ENCODE results near the gene ZNF670. TPM values are rescaled to one million over a fixed set of nuclear protein-coding genes. Genes with fewer than 3 reads are reported as not detected.
"Not testable (repeated sequence)": the region's sequence is repeated elsewhere in the genome, so short reads cannot be mapped to it uniquely, and the experiment has no call there.

Gene ZNF670
- polyA plus RNA-seq, 1 donor, result 2.4 TPM

DNA sequence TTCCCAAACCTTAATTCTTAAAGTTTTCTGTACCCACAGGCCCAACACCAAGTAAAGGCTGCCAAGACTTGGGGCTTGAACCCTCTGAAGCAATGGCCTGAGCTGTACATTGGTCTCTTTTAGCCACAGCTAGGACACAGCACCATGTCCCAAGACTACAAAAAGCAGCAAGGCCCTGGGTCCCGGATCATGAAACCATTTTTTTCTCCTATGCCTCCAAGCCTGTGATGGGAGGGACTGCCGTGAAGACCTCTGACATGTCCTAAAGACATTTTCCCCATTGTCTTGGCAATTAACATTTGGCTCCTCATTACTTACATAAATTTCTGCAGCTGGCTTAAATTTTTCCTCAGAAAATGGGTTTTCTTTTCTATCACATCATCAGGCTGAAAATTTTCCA, 30.9 kb downstream of the ZNF670 start:
- Histone ChIP-seq H3K27me3 (ENCODE audit: control insufficient read depth, insufficient read depth, low read length) (no peaks in the 10 kb centered on the region), H3K9me3 (ENCODE audit: control insufficient read depth, low read depth, low read length) (peaks cover 30% of the 10 kb centered on the region), H3K4me3 (ENCODE audit: low read length) (no peak overlapping the region), H3K4me1 (ENCODE audit: control insufficient read depth, insufficient read depth, low read length) (no peaks in the 10 kb centered on the region), H3K27ac (ENCODE audit: low read length) (no peak overlapping the region), H3K36me3 (ENCODE audit: control insufficient read depth, insufficient read depth, low read length) (no peaks in the 10 kb centered on the region)
- DNase-seq, result no peak
- WGBS (ENCODE audit: insufficient coverage, low lambda C conversion rate), result no CpG with 5 or more reads among the region's 2 CpGs

DNA sequence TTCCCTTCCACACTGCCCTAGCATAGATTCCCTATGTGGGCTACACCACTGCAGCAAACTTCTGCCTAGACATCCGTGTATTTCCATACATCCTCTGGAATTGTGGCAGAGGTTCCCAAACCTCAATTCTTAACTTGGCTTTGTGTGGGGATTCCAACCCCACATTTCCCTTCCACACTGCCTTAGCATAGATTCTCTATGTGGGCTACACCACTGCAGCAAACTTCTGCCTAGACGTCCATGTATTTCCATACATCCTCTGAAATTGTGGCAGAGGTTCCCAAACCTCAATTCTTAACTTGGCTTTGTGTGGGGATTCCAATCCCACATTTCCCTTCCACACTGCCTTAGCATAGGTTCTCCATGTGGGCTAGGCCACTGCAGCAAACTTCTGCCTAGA, 31.4 kb downstream of the ZNF670 start:
- Histone ChIP-seq H3K36me3 (ENCODE audit: control insufficient read depth, insufficient read depth, low read length) (no peaks in the 10 kb centered on the region), H3K9me3 (ENCODE audit: control insufficient read depth, low read depth, low read length) (peaks cover 27% of the 10 kb centered on the region), H3K4me3 (ENCODE audit: low read length) (no peak overlapping the region), H3K4me1 (ENCODE audit: control insufficient read depth, insufficient read depth, low read length) (no peaks in the 10 kb centered on the region), H3K27ac (ENCODE audit: low read length) (no peak overlapping the region), H3K27me3 (ENCODE audit: control insufficient read depth, insufficient read depth, low read length) (no peaks in the 10 kb centered on the region)
- no CpG with 5 or more reads among the region's 2 CpGs for WGBS (ENCODE audit: insufficient coverage, low lambda C conversion rate)
- DNase-seq, result no peak

DNA sequence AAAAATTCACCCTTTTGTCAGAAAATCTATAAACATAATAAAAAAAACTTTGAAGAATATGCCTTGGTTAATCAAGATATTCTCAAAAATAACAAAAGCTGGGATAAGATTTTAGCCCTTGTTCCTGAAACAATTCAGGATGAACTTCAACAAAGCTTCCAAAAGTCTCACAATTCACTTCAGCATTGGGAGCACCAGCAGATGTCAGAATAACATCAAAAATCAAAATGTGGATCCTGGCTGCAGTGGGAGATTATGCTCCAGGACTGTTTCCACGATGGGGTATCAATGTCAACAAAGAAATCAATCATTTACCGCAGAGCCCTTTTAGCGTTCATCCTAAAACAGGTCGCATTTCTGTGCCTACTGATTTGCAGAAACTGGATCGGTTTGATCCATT, 35.2 kb downstream of the ZNF670 start:
- Histone ChIP-seq H3K27ac (ENCODE audit: low read length) (no peak overlapping the region), H3K4me3 (ENCODE audit: low read length) (no peak overlapping the region), H3K4me1 (ENCODE audit: control insufficient read depth, insufficient read depth, low read length) (no peaks in the 10 kb centered on the region), H3K9me3 (ENCODE audit: control insufficient read depth, low read depth, low read length) (peaks cover 33% of the 10 kb centered on the region), H3K27me3 (ENCODE audit: control insufficient read depth, insufficient read depth, low read length) (no peaks in the 10 kb centered on the region), H3K36me3 (ENCODE audit: control insufficient read depth, insufficient read depth, low read length) (no peaks in the 10 kb centered on the region)
- DNase-seq, result no peak
- WGBS (ENCODE audit: insufficient coverage, low lambda C conversion rate), result no CpG with 5 or more reads among the region's 5 CpGs

DNA sequence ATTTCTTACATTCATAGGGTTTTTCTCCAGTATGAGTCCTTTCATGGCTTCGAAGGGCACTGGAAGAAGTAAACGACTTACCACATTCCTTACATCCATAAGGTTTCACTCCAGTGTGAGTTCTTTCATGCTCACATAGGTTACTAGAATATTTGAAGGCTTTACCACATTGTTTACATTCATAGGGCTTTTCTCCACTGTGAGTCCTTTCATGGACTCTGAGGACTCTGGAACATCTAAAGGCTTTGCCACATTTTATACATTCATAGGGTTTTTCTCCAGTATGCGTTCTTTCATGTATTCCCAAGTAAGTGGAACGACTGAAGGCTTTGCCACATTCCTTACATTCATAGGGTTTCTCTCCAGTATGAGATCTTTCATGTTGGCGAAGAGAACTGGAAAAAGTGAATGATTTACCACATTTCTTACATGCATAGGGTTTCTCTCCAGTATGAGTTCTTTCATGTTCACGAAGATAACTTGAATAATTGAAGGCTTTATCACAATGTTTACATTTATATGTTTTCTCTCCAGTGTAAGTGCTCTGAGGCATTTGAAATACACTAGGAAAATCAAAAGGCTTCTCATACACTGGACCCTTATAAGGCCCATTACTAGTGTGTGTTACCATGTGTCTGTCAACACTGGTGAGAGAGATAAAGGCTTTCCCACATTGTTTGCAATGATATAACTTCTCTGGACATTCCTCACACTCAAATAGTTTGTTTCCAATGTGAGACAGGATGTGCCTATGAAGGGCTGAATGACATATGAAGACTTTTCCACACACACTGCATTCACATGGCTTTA, 40.9 kb downstream of the ZNF670 start:
- no peak overlapping the region for H3K27ac ChIP-seq (ENCODE audit: low read length)
- peaks cover 15% of the 10 kb centered on the region for H3K36me3 ChIP-seq (ENCODE audit: control insufficient read depth, insufficient read depth, low read length)
- no peaks in the 10 kb centered on the region for H3K4me1 ChIP-seq (ENCODE audit: control insufficient read depth, insufficient read depth, low read length)
- WGBS (ENCODE audit: insufficient coverage, low lambda C conversion rate), result 84% methylated on average over 4 of the region's 6 CpGs
- no peak for DNase-seq
- H3K4me3 ChIP-seq (ENCODE audit: low read length), result no peak overlapping the region
- no peaks in the 10 kb centered on the region for H3K27me3 ChIP-seq (ENCODE audit: control insufficient read depth, insufficient read depth, low read length)
- H3K9me3 ChIP-seq (ENCODE audit: control insufficient read depth, low read depth, low read length), result peaks cover 30% of the 10 kb centered on the region

DNA sequence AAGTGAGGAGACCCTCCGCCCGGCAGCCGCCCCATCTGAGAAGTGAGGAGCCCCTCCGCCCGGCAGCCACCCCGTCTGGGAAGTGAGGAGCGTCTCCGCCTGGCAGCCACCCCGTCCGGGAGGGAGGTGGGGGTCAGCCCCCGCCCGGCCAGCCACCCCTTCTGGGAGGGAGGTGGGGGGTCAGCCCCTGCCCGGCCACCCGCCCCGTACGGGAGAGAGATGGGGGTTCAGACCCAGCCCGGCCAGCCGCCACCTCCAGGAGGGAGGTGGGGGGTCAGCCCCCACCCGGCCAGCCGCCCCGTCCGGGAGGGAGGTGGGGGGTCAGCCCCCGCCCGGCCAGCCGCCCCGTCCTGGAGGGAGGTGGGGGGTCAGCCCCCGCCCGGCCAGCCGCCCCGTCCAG, 46.3 kb downstream of the ZNF670 start:
- H3K4me1 ChIP-seq (ENCODE audit: control insufficient read depth, insufficient read depth, low read length); H3K36me3 ChIP-seq (ENCODE audit: control insufficient read depth, insufficient read depth, low read length); H3K4me3 ChIP-seq (ENCODE audit: low read length); H3K27me3 ChIP-seq (ENCODE audit: control insufficient read depth, insufficient read depth, low read length); H3K27ac ChIP-seq (ENCODE audit: low read length); DNase-seq: not testable (repeated sequence)
- peaks cover 11% of the 10 kb centered on the region for H3K9me3 ChIP-seq (ENCODE audit: control insufficient read depth, low read depth, low read length)
- WGBS (ENCODE audit: insufficient coverage, low lambda C conversion rate), result no CpG with 5 or more reads among the region's 30 CpGs

Other genes with a start within 250 kb of the ZNF670 start
- gene AHCTF1, start 146.9 kb downstream of the ZNF670 start, polyA plus RNA-seq, result 21.4 TPM
- gene ZNF695, start 70.8 kb downstream of the ZNF670 start, polyA plus RNA-seq, result 1.5 TPM
- 5.6 TPM for gene ZNF669, start 25.5 kb upstream of the ZNF670 start, polyA plus RNA-seq
- 13.5 TPM for gene ZNF124, start 93.2 kb upstream of the ZNF670 start, polyA plus RNA-seq
- not detected for gene VN1R5, start 177.3 kb upstream of the ZNF670 start, polyA plus RNA-seq

All from large intestine (tissue), 3 donors.